Neutrophil (primary cell): ENCODE data around the gene PIK3CB.
A peak's percentile ranks its signal among the peaks of the same experiment; 100 is the strongest.
"Not testable (repeated sequence)": the region's sequence is repeated elsewhere in the genome, so short reads cannot be mapped to it uniquely, and the experiment has no call there.

Experiments
- H3K27ac ChIP-seq: fragments of 200-600 bp; sonication (generic); 2 replicates; pipeline ENCODE4 v1.5.1; 2016; ENCODE audit warnings: mild to moderate bottlenecking, moderate library complexity
- H3K27me3 ChIP-seq: fragments of 200-600 bp; sonication (generic); 2 replicates; pipeline ENCODE4 v1.6.0; 2016; ENCODE audit warnings: mild to moderate bottlenecking
- H3K36me3 ChIP-seq: fragments of 200-600 bp; sonication (generic); 2 replicates; pipeline ENCODE4 v1.5.1; 2017
- H3K4me1 ChIP-seq, 2 experiments: fragments of 200-600 bp in 1 of 2; sonication (generic) in 1 of 2; 1 replicate in 1 of 2; 2 replicates in 1 of 2; pipeline versions ENCODE4 v1.5.1 to v1.6.1; 2013 to 2016; ENCODE audit warnings: low read depth in 1 of 2, low read length in 1 of 2, mild to moderate bottlenecking in 1 of 2, moderate library complexity in 1 of 2; ENCODE audit not compliant: control insufficient read depth in 1 of 2, insufficient read depth in 1 of 2
- H3K4me3 ChIP-seq, 2 experiments: fragments of 200-600 bp in 1 of 2; sonication (generic) in 1 of 2; 1 replicate in 1 of 2; 2 replicates in 1 of 2; pipeline ENCODE4 v1.5.1; 2013 to 2016; ENCODE audit warnings: low read depth in 1 of 2, low read length in 1 of 2, mild to moderate bottlenecking in 1 of 2, moderate library complexity in 1 of 2
- H3K9me3 ChIP-seq: fragments of 200-600 bp; sonication (generic); 2 replicates; pipeline ENCODE4 v1.5.1; 2016
- CTCF ChIP-seq: fragments of 200-600 bp; sonication (generic); IDR thresholded peaks from 2 replicates; pipeline ENCODE4 v1.5.1; 2016; ENCODE audit warnings: antibody characterized with exemption

Gene PIK3CB

DNA sequence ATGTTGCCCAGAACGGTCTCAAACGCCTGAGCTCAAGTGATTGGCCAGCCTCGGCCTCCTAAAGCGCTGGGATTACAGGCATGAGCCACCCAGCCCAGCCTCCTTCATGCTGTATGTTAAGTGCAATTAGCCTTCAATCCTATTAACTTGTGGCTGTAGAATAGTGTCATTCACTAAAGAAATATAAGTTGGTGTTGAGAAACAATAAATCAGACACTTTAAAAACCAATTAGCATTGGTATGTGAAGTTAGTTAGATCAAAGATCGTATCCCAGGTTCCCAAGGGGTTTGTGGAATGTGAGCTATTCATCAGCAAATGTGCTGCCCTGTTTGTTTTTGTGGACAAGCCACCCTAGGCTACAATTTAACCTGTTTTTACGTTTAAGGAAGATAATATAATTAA is 11.0 kb upstream of the PIK3CB start:
- Histone ChIP-seq H3K4me1 (peaks cover 22 to 27% of the 10 kb centered on the region in 2 experiments), H3K36me3 (no peaks in the 10 kb centered on the region), H3K4me3 (no peak overlapping the region), H3K27ac (no peak overlapping the region), H3K9me3 (no peaks in the 10 kb centered on the region), H3K27me3 (no peaks in the 10 kb centered on the region)
- no peak for TF ChIP-seq CTCF

DNA sequence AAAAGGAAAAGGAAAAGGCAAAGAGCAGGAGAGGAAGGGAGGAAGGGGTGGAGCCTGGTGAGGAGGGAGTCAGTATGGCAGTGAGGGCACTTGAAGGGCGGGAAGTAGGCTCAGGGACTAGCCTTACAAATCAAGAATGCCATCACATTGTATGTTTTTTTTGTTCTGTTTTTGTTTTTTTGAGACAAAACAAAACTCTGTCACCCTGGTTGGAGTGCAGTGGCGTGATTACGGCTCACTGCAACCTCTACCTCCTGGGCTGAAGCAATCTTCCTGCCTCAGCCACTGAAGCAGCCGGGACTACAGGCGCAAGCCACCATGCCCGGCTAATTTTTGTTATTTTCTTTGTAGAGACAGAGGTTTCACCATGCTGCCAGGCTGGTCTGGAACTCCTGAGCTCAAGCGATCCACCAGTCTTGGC is 10.5 kb upstream of the PIK3CB start:
- H3K9me3 ChIP-seq = no peaks in the 10 kb centered on the region
- H3K4me3 ChIP-seq = no peak overlapping the region
- peaks cover 22 to 27% of the 10 kb centered on the region in 2 experiments for H3K4me1 ChIP-seq
- no peak for TF ChIP-seq CTCF
- no peak overlapping the region for H3K27ac ChIP-seq
- no peaks in the 10 kb centered on the region for H3K27me3 ChIP-seq
- H3K36me3 ChIP-seq = no peaks in the 10 kb centered on the region

DNA sequence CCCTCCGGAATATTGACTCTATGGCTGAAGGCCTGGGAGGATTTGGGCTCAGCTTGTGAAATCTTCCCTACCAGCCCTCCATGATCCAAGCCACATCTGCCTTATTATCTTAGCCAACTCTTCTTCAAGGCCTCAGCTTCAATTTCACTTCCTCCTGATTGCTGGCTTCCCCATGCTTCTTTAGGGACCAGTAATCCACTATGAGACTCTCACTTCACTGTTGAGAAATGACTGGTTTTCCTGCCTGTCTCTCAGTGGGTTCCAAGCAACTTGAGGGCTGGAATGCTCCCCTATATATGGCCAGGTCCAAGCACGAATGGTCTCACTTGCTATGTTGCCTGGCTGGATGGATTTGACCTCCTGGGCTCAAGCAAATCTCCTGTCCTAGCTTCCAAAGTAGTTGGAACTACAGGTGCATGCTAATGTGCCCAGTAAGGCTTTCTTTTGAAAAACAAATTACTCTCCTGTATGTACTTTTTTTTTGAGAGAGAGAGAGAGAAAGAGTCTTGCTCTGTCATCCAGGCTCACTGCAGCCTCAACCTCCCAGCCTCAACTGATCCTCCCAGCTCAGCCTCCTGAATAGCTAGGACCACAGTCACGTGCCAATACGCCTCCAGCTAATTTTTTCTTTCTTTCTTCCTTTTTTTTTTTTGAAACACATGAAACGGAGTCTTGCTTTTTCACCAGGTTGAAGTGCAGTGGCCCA is 7.9 kb upstream of the PIK3CB start:
- TF ChIP-seq CTCF = no peak

DNA sequence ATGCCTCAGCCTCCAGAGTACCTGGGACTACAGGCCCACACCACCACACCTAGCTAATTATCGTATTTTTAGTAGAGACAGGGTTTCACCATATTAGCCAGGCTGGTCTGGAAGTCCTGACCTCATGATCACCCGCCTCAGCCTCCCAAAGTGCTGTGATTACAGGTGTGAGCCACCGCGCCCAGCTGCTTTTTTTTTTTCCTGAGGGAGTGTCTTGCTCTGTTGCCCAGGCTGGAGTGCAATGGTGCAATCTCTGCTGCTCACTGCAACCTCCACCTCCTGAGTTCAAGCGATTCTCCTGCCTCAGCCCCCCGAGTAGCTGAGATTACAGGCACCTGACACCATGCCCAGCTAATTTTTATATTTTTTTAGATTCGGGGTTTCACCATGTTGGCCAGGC is 3.7 kb upstream of the PIK3CB start:
- not testable (repeated sequence) for H3K4me3 ChIP-seq, H3K27ac ChIP-seq, H3K27me3 ChIP-seq, H3K36me3 ChIP-seq, H3K9me3 ChIP-seq
- H3K4me1 ChIP-seq = peaks cover 21 to 25% of the 10 kb centered on the region in 2 experiments

More for the DNA sequence above, 7.9 kb upstream of the PIK3CB start:
- H3K27ac ChIP-seq = peak overlapping the region; percentile 55
- no peak overlapping the region for H3K4me3 ChIP-seq
- H3K27me3 ChIP-seq = no peaks in the 10 kb centered on the region
- no peaks in the 10 kb centered on the region for H3K36me3 ChIP-seq
- no peaks in the 10 kb centered on the region for H3K9me3 ChIP-seq
- H3K4me1 ChIP-seq = peaks cover 22 to 27% of the 10 kb centered on the region in 2 experiments

DNA sequence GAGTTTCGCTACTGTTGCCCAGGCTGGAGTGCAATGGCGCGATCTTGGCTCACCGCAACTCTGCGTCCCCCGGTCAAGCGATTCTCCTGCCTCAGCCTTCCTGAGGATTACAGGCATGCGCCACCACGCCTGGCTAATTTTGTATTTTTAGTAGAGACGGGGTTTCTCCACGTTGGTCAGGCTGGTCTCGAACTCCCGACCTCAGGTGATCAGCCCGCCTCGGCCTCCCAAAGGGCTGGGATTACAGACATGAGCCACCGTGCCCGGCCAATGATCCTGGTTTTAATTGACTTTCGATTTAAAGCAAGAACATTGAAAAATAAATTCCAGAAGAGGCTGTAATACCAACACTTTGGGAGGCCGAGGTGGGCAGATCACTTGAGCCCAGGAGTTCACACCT is 1.1 kb upstream of the PIK3CB start:
- peaks cover 31 to 33% of the 10 kb centered on the region in 2 experiments for H3K4me1 ChIP-seq
- H3K36me3 ChIP-seq = not testable (repeated sequence)

GRCh38 chr3:138835397-138835757 is 649 bp upstream of the PIK3CB start:
- Histone ChIP-seq H3K27me3 (no peaks in the 10 kb centered on the region), H3K4me3 (peak overlapping the region; percentile 83 to 94), H3K4me1 (peaks cover 31 to 33% of the 10 kb centered on the region in 2 experiments), H3K27ac (peak overlapping the region; percentile 92), H3K36me3 (no peaks in the 10 kb centered on the region), H3K9me3 (no peaks in the 10 kb centered on the region)
- TF ChIP-seq CTCF = no peak

More for the DNA sequence above, 1.1 kb upstream of the PIK3CB start:
- not testable (repeated sequence) for H3K27me3 ChIP-seq, H3K4me3 ChIP-seq, H3K27ac ChIP-seq, H3K9me3 ChIP-seq
